ENCODE results near the gene KBTBD2. TPM values are rescaled to one million over a fixed set of nuclear protein-coding genes. Genes with fewer than 3 reads are reported as not detected.

The KBTBD2 gene
- total RNA-seq, 1 donor from 2014 or later: 35.1 TPM

GRCh38 chr7:32892521-32893206 lies 1.1 kb upstream of the KBTBD2 start:
- Histone ChIP-seq H3K27ac (peak overlapping the region; percentile 95), H3K4me3 (peak overlapping the region; percentile 64), H3K27me3 (ENCODE audit: low read depth) (no peaks in the 10 kb centered on the region), H3K4me1 (peaks cover 38% of the 10 kb centered on the region), H3K9me3 (no peaks in the 10 kb centered on the region), H3K36me3 (no peaks in the 10 kb centered on the region)
- ATAC-seq: peak; percentile 29 to 33
- peak; percentile 62 for DNase-seq
- intact Hi-C loops (cut with DNase I): no loop called here
- TF ChIP-seq CTCF (IDR thresholded peaks at IDR 0.05): no peak

- DNase-seq (peak; percentile 98), ATAC-seq (peak; percentile 93 to 94)
- Histone ChIP-seq H3K27me3 (ENCODE audit: low read depth) (no peaks in the 10 kb centered on the region), H3K4me3 (peak overlapping the region; percentile 64), H3K36me3 (no peaks in the 10 kb centered on the region), H3K4me1 (peaks cover 45% of the 10 kb centered on the region), H3K27ac (peak overlapping the region; percentile 95), H3K9me3 (no peaks in the 10 kb centered on the region)
- TF ChIP-seq CTCF (IDR thresholded peaks at IDR 0.05): no peak
- intact Hi-C loops (cut with DNase I): no loop called here
Observed at GRCh38 chr7:32891800-32892520, 400 bp upstream of the KBTBD2 start.

- ATAC-seq: no peak
- Histone ChIP-seq H3K36me3 (no peaks in the 10 kb centered on the region), H3K4me3 (peak overlapping the region; percentile 64), H3K9me3 (no peaks in the 10 kb centered on the region), H3K4me1 (peaks cover 58% of the 10 kb centered on the region), H3K27ac (peak overlapping the region; percentile 95), H3K27me3 (ENCODE audit: low read depth) (no peaks in the 10 kb centered on the region)
- no peak for TF ChIP-seq CTCF (IDR thresholded peaks at IDR 0.05)
- no peak for DNase-seq
- intact Hi-C loops (cut with DNase I): no loop called here
Observed at GRCh38 chr7:32890793-32891042, 842 bp downstream of the KBTBD2 start.

- intact Hi-C loops (cut with DNase I): no loop called here
- Histone ChIP-seq H3K27ac (peak overlapping the region; percentile 95), H3K36me3 (no peaks in the 10 kb centered on the region), H3K27me3 (ENCODE audit: low read depth) (no peaks in the 10 kb centered on the region), H3K4me1 (peaks cover 63% of the 10 kb centered on the region), H3K4me3 (peak overlapping the region; percentile 64), H3K9me3 (no peaks in the 10 kb centered on the region)
- DNase-seq (no peak), ATAC-seq (peak in 1 of 2 donors; percentile 40)
- no peak for TF ChIP-seq CTCF (IDR thresholded peaks at IDR 0.05)
Observed at GRCh38 chr7:32890010-32890792, 1.4 kb downstream of the KBTBD2 start.

- H3K9me3 ChIP-seq: no peaks in the 10 kb centered on the region
- no peaks in the 10 kb centered on the region for H3K27me3 ChIP-seq (ENCODE audit: low read depth)
- no peak overlapping the region for H3K27ac ChIP-seq
- no peak for DNase-seq
- no peak for ATAC-seq
- no peak for TF ChIP-seq CTCF (IDR thresholded peaks at IDR 0.05)
- peaks cover 75% of the 10 kb centered on the region for H3K4me1 ChIP-seq
- intact Hi-C loops (cut with DNase I): no loop called here
- H3K4me3 ChIP-seq: no peak overlapping the region
- no peaks in the 10 kb centered on the region for H3K36me3 ChIP-seq
Observed at GRCh38 chr7:32888505-32888904, 3.1 kb downstream of the KBTBD2 start.

Measured in lower lobe of right lung (tissue), 2 donors.